NCI-H446 (cell line): ENCODE measurements around the gene MRO.
"Not testable (repeated sequence)": the region's sequence is repeated elsewhere in the genome, so short reads cannot be mapped to it uniquely, and the experiment has no call there.

Source experiments
- DNase-seq, 2 experiments: peaks; one replicate each; lab custom pipeline; 2025; lab: John Stamatoyannopoulos, UW

Gene MRO

GRCh38 chr18:50833496-50833895 lies 13.7 kb upstream of the MRO start:
- not testable (repeated sequence) for DNase-seq

- no peak for DNase-seq
Observed at GRCh38 chr18:50832754-50833153, 12.9 kb upstream of the MRO start.

- no peak for DNase-seq
Observed at GRCh38 chr18:50830544-50830943, 10.7 kb upstream of the MRO start.

- DNase-seq = no peak
Observed at GRCh38 chr18:50829644-50830043, 9.8 kb upstream of the MRO start.

- no peak for DNase-seq
Observed at GRCh38 chr18:50826027-50826426, 6.2 kb upstream of the MRO start.

GRCh38 chr18:50825621-50826020 lies 5.8 kb upstream of the MRO start:
- no peak for DNase-seq

GRCh38 chr18:50822756-50823155 lies 2.9 kb upstream of the MRO start:
- no peak for DNase-seq

- no peak for DNase-seq
Observed at GRCh38 chr18:50820901-50821520, 1.2 kb upstream of the MRO start.

- DNase-seq = peak in 1 of 2 experiments; percentile 29
Observed at GRCh38 chr18:50819027-50819727, 639 bp downstream of the MRO start.

- no peak for DNase-seq
Observed at GRCh38 chr18:50816419-50817166, 3.2 kb downstream of the MRO start.

- no peak for DNase-seq
Observed at GRCh38 chr18:50814395-50814794, 5.4 kb downstream of the MRO start.

GRCh38 chr18:50813353-50813752 lies 6.5 kb downstream of the MRO start:
- DNase-seq = no peak

- DNase-seq = no peak
Observed at GRCh38 chr18:50812834-50813233, 7.0 kb downstream of the MRO start.

GRCh38 chr18:50807176-50807575 lies 12.6 kb downstream of the MRO start:
- no peak for DNase-seq

- DNase-seq = no peak
Observed at GRCh38 chr18:50806208-50806616, 13.6 kb downstream of the MRO start.

- DNase-seq = no peak
Observed at GRCh38 chr18:50805732-50806131, 14.1 kb downstream of the MRO start.

- no peak for DNase-seq
Observed at GRCh38 chr18:50803592-50803991, 16.2 kb downstream of the MRO start.

- DNase-seq = no peak
Observed at GRCh38 chr18:50802141-50802540, 17.7 kb downstream of the MRO start.

- peak in 1 of 2 experiments; percentile 31 for DNase-seq
Observed at GRCh38 chr18:50797142-50797541, 22.7 kb downstream of the MRO start.

- DNase-seq = no peak
Observed at GRCh38 chr18:50796495-50796894, 23.3 kb downstream of the MRO start.

GRCh38 chr18:50793641-50794565 lies 25.9 kb downstream of the MRO start:
- DNase-seq = no peak

- no peak for DNase-seq
Observed at GRCh38 chr18:50792885-50793284, 26.9 kb downstream of the MRO start.
